GM23338 (cell line): ENCODE data around the gene BTN1A1. TPM values are rescaled to one million over a fixed set of nuclear protein-coding genes. Genes with fewer than 3 reads are reported as not detected.

Experiments
- ATAC-seq: fragments of 200-7000 bp; cut with Tn5 transposase; 3 replicates; pipeline ENCODE4 v1.9.1; 2020
- DNase-seq: peaks from one replicate; pipeline ENCODE4 v3.0.0-alpha.2; 2015; ENCODE audit warnings: low spot score
- H2AFZ ChIP-seq: fragments of 200-600 bp; sonication (generic); 2 replicates; pipeline ENCODE4 v1.8.0; 2016; ENCODE audit warnings: antibody characterized with exemption, mild to moderate bottlenecking, moderate library complexity
- H3F3A ChIP-seq: fragments of 200-600 bp; sonication (generic); replicated peaks from 2 replicates; pipeline ENCODE4 v1.8.0; 2017; ENCODE audit warnings: antibody characterized with exemption, mixed run types, low read depth
- H3K27ac ChIP-seq: fragments of 200-600 bp; sonication (generic); 2 replicates; pipeline ENCODE4 v1.6.1; 2016; ENCODE audit warnings: low read depth
- H3K27me3 ChIP-seq: fragments of 200-600 bp; sonication (generic); 2 replicates; pipeline ENCODE4 v1.8.0; 2016; ENCODE audit warnings: mild to moderate bottlenecking, mixed run types, moderate library complexity; ENCODE audit not compliant: insufficient read depth
- H3K36me3 ChIP-seq: fragments of 200-600 bp; sonication (generic); 2 replicates; pipeline ENCODE4 v1.8.0; 2016; ENCODE audit warnings: mild to moderate bottlenecking; ENCODE audit not compliant: insufficient read depth
- H3K4me1 ChIP-seq: fragments of 200-600 bp; sonication (generic); 2 replicates; pipeline ENCODE4 v1.8.0; 2016; ENCODE audit warnings: mild to moderate bottlenecking, moderate library complexity; ENCODE audit not compliant: insufficient read depth
- H3K4me2 ChIP-seq: fragments of 200-600 bp; sonication (generic); 2 replicates; pipeline ENCODE4 v1.7.1; 2017; ENCODE audit warnings: mixed run types
- H3K4me3 ChIP-seq: fragments of 200-600 bp; sonication (generic); 2 replicates; pipeline ENCODE4 v1.6.1; 2016; ENCODE audit warnings: mixed run types
- H3K79me2 ChIP-seq: fragments of 200-600 bp; sonication (generic); replicated peaks from 2 replicates; pipeline ENCODE4 v1.8.0; 2017; ENCODE audit warnings: mild to moderate bottlenecking; ENCODE audit not compliant: insufficient read depth
- H3K9me2 ChIP-seq: fragments of 200-600 bp; sonication (generic); 2 replicates; pipeline ENCODE4 v1.8.0; 2017; ENCODE audit not compliant: insufficient read depth
- H4K20me1 ChIP-seq: fragments of 200-600 bp; sonication (generic); replicated peaks from 2 replicates; pipeline ENCODE4 v1.8.0; 2017; ENCODE audit warnings: mild to moderate bottlenecking; ENCODE audit not compliant: insufficient read depth
- H3K27ac Mint-ChIP-seq: 2 replicates; pipeline ENCODE4 v1.8.0; 2020; ENCODE audit warnings: inconsistent platforms, mild to moderate bottlenecking, moderate library complexity, mixed read lengths
- H3K27me3 Mint-ChIP-seq: 3 replicates; pipeline ENCODE4 v1.8.0; 2022; ENCODE audit warnings: low read depth, mild to moderate bottlenecking, moderate library complexity, mixed read lengths, inconsistent platforms; ENCODE audit not compliant: insufficient read depth, poor library complexity
- H3K36me3 Mint-ChIP-seq: 3 replicates; pipeline ENCODE4 v1.8.0; 2021; ENCODE audit warnings: low read depth, mild to moderate bottlenecking, inconsistent platforms, moderate library complexity, mixed read lengths
- H3K4me1 Mint-ChIP-seq: 3 replicates; pipeline ENCODE4 v1.8.0; 2020; ENCODE audit warnings: mild to moderate bottlenecking, inconsistent platforms, mixed read lengths
- H3K4me3 Mint-ChIP-seq: 3 replicates; pipeline ENCODE4 v1.8.0; 2021; ENCODE audit warnings: moderate library complexity, mild to moderate bottlenecking, inconsistent platforms, mixed read lengths
- H3K9me3 Mint-ChIP-seq: 3 replicates; pipeline ENCODE4 v1.8.0; 2020; ENCODE audit warnings: moderate library complexity, mild to moderate bottlenecking, inconsistent platforms, mixed read lengths
- CREB1 ChIP-seq: fragments of 250-450 bp; sonication (Bioruptor Pico); IDR thresholded peaks from 2 replicates; pipeline ENCODE4 v1.5.0; 2020; ENCODE audit warnings: low read depth, mild to moderate bottlenecking, moderate library complexity
- EZH2 ChIP-seq: fragments of 200-600 bp; sonication (generic); IDR thresholded peaks from one replicate; pipeline ENCODE4 v1.8.0; 2017; ENCODE audit warnings: antibody characterized with exemption, mild to moderate bottlenecking, low read depth; ENCODE audit not compliant: unreplicated experiment
- EZH2phosphoT487 ChIP-seq: fragments of 200-600 bp; sonication (generic); IDR thresholded peaks from one replicate; pipeline ENCODE4 v1.8.1; 2018; ENCODE audit warnings: antibody characterized with exemption; ENCODE audit not compliant: unreplicated experiment
- JUNB ChIP-seq: IDR thresholded peaks from one replicate; pipeline ENCODE4 v1.6.1; 2016; ENCODE audit warnings: antibody characterized with exemption; ENCODE audit not compliant: unreplicated experiment
- NANOG ChIP-seq: IDR thresholded peaks from 2 replicates; pipeline ENCODE4 v1.6.1; 2016; ENCODE audit warnings: antibody characterized with exemption, borderline replicate concordance
- POLR2AphosphoS5 ChIP-seq: IDR thresholded peaks from 2 replicates; pipeline ENCODE4 v1.6.1; 2016; ENCODE audit warnings: antibody characterized with exemption, low read depth
- STAT1 ChIP-seq: IDR thresholded peaks from one replicate; pipeline ENCODE4 v1.6.1; 2016; ENCODE audit warnings: antibody characterized with exemption; ENCODE audit not compliant: unreplicated experiment
- ZNF114 ChIP-seq: fragments of 250-450 bp; sonication (Bioruptor Pico); IDR thresholded peaks from 2 replicates; pipeline ENCODE4 v1.5.0; 2020; ENCODE audit warnings: mild to moderate bottlenecking, moderate library complexity
- ZNF331 ChIP-seq: fragments of 250-450 bp; sonication (Bioruptor Pico); IDR thresholded peaks from 2 replicates; pipeline ENCODE4 v1.5.0; 2020; ENCODE audit warnings: low read depth, mild to moderate bottlenecking, moderate library complexity
- polyA plus RNA-seq: library from polyadenylated mRNA; unstranded; fragments of >200 nt; fragmentation: Nextera tagmentation; extraction: Ambion mirVana; gene quantifications from 2 replicates; pipeline ENCODE4 v1.2.1, GENCODE V29; 2016
- total RNA-seq: library from RNA; depleted of rRNA; stranded (reverse); fragments of >200 nt; shearing (Covaris generic); gene quantifications from 2 replicates; pipeline ENCODE4 v1.2.3, GENCODE V29; 2014
- TF ChIP-seq, protein P1 (sequence below): IDR thresholded peaks from 2 replicates; pipeline ENCODE4 v1.6.1; 2016; ENCODE audit warnings: antibody characterized with exemption
- TF ChIP-seq, protein P2 (sequence below), 2 experiments: fragments of 200-600 bp in 1 of 2; sonication (generic) in 1 of 2; conservative IDR thresholded peaks; 2 replicates each; pipeline versions ENCODE4 v1.5.1 to v1.6.1; 2016 to 2017; ENCODE audit warnings: antibody characterized with exemption in 2 of 2, low read depth in 2 of 2, mild to moderate bottlenecking in 2 of 2, moderate library complexity in 1 of 2
- TF ChIP-seq, protein P3 (sequence below): fragments of 250-450 bp; sonication (Bioruptor Pico); IDR thresholded peaks from 2 replicates; pipeline ENCODE4 v1.5.0; 2020; ENCODE audit warnings: mild to moderate bottlenecking, moderate library complexity
- TF ChIP-seq, protein P4 (sequence below): IDR thresholded peaks from one replicate; pipeline ENCODE4 v1.6.1; 2018; ENCODE audit warnings: antibody characterized with exemption; ENCODE audit not compliant: unreplicated experiment

Gene BTN1A1
- total and polyA plus RNA-seq, 2 experiments from 2014 or later = 0.13 to 0.38 TPM

DNA sequence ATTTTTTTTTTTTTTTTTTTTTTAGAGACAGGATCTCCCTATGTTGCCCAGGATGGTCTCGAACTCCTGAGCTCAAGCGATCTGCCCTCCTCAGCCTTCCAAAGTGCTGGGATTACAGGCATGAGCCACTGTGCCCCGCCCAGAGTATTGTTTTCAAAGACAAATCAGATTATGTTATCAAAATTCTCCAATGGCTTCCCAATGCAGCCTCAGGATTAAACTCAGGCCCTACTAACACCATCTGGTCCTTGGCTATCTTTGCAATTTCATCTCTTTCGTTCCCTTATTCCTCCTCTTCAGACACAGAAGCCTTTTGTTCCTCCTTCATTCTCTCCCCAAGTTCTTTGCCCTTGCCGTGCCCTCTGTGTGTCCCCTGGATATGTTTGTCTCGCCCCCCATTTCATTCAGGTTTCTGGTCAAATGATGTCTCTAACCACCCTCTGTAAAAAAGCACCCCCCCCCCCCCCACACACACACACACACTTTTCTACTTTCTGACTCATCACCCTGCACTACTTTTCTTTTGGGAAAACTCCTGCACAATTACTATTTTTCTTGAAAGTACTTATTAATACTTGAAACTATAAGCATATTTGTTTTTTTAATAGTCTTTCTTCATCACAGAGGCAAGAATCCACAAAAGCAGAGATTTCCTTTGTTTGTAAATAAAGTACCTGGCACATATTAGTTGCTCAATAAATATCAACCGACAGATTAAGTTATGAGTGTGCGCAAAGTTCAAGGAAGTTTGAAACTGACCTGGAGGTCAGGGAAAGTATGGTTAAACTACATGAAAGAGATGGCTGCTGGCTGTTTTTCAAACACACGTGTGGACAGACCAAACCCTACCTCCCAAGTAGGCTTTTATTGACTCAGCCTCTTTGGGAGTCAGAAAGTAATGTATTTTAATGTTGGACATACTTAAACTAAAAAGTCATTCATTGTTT, 16.7 kb downstream of the BTN1A1 start:
- Histone ChIP-seq H3K27ac (no peak overlapping the region), H3K79me2 (no peaks in the 10 kb centered on the region), H3K27me3 (no peaks in the 10 kb centered on the region), H3K36me3 (no peaks in the 10 kb centered on the region), H3K4me2 (no peak overlapping the region), H3K4me1 (peaks cover 6% of the 10 kb centered on the region; the same call in 1 of the 2 replicates), H4K20me1 (no peaks in the 10 kb centered on the region), H2AFZ (peak overlapping the region; percentile 78), H3K9me2 (no peaks in the 10 kb centered on the region), H3K4me3 (no peak overlapping the region), H3F3A (0 out of 2 replicates have a peak, but pooled peaks cover 3% of the 10 kb centered on the region)
- ATAC-seq = no peak
- H3K4me1 Mint-ChIP-seq = peaks cover 7% of the 10 kb centered on the region
- peaks cover 4% of the 10 kb centered on the region; the same call in 2 of the 3 replicates for H3K9me3 Mint-ChIP-seq
- no peak overlapping the region for H3K27ac Mint-ChIP-seq
- H3K27me3 Mint-ChIP-seq = peaks cover 8% of the 10 kb centered on the region
- peaks cover 4% of the 10 kb centered on the region; the same call in 2 of the 3 replicates for H3K36me3 Mint-ChIP-seq
- DNase-seq = no peak
- no peak for TF ChIP-seq ZNF114 (CRISPR knock-in tag)
- TF ChIP-seq CREB1 (CRISPR knock-in tag) = no peak
- TF ChIP-seq EZH2 = no peak
- TF ChIP-seq STAT1 = no peak
- TF ChIP-seq, protein P1, sequence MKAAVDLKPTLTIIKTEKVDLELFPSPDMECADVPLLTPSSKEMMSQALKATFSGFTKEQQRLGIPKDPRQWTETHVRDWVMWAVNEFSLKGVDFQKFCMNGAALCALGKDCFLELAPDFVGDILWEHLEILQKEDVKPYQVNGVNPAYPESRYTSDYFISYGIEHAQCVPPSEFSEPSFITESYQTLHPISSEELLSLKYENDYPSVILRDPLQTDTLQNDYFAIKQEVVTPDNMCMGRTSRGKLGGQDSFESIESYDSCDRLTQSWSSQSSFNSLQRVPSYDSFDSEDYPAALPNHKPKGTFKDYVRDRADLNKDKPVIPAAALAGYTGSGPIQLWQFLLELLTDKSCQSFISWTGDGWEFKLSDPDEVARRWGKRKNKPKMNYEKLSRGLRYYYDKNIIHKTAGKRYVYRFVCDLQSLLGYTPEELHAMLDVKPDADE = no peak
- TF ChIP-seq POLR2AphosphoS5 = no peak
- TF ChIP-seq, protein P2, sequence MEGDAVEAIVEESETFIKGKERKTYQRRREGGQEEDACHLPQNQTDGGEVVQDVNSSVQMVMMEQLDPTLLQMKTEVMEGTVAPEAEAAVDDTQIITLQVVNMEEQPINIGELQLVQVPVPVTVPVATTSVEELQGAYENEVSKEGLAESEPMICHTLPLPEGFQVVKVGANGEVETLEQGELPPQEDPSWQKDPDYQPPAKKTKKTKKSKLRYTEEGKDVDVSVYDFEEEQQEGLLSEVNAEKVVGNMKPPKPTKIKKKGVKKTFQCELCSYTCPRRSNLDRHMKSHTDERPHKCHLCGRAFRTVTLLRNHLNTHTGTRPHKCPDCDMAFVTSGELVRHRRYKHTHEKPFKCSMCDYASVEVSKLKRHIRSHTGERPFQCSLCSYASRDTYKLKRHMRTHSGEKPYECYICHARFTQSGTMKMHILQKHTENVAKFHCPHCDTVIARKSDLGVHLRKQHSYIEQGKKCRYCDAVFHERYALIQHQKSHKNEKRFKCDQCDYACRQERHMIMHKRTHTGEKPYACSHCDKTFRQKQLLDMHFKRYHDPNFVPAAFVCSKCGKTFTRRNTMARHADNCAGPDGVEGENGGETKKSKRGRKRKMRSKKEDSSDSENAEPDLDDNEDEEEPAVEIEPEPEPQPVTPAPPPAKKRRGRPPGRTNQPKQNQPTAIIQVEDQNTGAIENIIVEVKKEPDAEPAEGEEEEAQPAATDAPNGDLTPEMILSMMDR (conservative IDR thresholded peaks at IDR 0.05; ENCODE audit: low read depth in 2 of 2) = no peak
- no peak for TF ChIP-seq ZNF331 (CRISPR knock-in tag)
- no peak for TF ChIP-seq JUNB
- TF ChIP-seq, protein P3, sequence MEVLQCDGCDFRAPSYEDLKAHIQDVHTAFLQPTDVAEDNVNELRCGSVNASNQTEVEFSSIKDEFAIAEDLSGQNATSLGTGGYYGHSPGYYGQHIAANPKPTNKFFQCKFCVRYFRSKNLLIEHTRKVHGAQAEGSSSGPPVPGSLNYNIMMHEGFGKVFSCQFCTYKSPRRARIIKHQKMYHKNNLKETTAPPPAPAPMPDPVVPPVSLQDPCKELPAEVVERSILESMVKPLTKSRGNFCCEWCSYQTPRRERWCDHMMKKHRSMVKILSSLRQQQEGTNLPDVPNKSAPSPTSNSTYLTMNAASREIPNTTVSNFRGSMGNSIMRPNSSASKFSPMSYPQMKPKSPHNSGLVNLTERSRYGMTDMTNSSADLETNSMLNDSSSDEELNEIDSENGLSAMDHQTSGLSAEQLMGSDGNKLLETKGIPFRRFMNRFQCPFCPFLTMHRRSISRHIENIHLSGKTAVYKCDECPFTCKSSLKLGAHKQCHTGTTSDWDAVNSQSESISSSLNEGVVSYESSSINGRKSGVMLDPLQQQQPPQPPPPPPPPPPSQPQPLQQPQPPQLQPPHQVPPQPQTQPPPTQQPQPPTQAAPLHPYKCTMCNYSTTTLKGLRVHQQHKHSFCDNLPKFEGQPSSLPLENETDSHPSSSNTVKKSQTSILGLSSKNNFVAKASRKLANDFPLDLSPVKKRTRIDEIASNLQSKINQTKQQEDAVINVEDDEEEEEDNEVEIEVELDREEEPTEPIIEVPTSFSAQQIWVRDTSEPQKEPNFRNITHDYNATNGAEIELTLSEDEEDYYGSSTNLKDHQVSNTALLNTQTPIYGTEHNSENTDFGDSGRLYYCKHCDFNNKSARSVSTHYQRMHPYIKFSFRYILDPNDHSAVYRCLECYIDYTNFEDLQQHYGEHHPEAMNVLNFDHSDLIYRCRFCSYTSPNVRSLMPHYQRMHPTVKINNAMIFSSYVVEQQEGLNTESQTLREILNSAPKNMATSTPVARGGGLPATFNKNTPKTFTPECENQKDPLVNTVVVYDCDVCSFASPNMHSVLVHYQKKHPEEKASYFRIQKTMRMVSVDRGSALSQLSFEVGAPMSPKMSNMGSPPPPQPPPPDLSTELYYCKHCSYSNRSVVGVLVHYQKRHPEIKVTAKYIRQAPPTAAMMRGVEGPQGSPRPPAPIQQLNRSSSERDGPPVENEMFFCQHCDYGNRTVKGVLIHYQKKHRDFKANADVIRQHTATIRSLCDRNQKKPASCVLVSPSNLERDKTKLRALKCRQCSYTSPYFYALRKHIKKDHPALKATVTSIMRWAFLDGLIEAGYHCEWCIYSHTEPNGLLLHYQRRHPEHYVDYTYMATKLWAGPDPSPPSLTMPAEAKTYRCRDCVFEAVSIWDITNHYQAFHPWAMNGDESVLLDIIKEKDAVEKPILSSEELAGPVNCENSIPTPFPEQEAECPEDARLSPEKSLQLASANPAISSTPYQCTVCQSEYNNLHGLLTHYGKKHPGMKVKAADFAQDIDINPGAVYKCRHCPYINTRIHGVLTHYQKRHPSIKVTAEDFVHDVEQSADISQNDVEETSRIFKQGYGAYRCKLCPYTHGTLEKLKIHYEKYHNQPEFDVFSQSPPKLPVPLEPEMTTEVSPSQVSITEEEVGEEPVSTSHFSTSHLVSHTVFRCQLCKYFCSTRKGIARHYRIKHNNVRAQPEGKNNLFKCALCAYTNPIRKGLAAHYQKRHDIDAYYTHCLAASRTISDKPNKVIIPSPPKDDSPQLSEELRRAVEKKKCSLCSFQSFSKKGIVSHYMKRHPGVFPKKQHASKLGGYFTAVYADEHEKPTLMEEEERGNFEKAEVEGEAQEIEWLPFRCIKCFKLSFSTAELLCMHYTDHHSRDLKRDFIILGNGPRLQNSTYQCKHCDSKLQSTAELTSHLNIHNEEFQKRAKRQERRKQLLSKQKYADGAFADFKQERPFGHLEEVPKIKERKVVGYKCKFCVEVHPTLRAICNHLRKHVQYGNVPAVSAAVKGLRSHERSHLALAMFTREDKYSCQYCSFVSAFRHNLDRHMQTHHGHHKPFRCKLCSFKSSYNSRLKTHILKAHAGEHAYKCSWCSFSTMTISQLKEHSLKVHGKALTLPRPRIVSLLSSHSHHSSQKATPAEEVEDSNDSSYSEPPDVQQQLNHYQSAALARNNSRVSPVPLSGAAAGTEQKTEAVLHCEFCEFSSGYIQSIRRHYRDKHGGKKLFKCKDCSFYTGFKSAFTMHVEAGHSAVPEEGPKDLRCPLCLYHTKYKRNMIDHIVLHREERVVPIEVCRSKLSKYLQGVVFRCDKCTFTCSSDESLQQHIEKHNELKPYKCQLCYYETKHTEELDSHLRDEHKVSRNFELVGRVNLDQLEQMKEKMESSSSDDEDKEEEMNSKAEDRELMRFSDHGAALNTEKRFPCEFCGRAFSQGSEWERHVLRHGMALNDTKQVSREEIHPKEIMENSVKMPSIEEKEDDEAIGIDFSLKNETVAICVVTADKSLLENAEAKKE (CRISPR knock-in tag) = no peak
- no peak for TF ChIP-seq EZH2phosphoT487
- TF ChIP-seq NANOG = no peak
- TF ChIP-seq, protein P4, sequence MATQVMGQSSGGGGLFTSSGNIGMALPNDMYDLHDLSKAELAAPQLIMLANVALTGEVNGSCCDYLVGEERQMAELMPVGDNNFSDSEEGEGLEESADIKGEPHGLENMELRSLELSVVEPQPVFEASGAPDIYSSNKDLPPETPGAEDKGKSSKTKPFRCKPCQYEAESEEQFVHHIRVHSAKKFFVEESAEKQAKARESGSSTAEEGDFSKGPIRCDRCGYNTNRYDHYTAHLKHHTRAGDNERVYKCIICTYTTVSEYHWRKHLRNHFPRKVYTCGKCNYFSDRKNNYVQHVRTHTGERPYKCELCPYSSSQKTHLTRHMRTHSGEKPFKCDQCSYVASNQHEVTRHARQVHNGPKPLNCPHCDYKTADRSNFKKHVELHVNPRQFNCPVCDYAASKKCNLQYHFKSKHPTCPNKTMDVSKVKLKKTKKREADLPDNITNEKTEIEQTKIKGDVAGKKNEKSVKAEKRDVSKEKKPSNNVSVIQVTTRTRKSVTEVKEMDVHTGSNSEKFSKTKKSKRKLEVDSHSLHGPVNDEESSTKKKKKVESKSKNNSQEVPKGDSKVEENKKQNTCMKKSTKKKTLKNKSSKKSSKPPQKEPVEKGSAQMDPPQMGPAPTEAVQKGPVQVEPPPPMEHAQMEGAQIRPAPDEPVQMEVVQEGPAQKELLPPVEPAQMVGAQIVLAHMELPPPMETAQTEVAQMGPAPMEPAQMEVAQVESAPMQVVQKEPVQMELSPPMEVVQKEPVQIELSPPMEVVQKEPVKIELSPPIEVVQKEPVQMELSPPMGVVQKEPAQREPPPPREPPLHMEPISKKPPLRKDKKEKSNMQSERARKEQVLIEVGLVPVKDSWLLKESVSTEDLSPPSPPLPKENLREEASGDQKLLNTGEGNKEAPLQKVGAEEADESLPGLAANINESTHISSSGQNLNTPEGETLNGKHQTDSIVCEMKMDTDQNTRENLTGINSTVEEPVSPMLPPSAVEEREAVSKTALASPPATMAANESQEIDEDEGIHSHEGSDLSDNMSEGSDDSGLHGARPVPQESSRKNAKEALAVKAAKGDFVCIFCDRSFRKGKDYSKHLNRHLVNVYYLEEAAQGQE = no peak
- peak overlapping the region; percentile 15; the same call in 1 of the 3 replicates for H3K4me3 Mint-ChIP-seq
